Caco-2 (cell line): ENCODE results near the gene BORCS6. TPM values are rescaled to one million over a fixed set of nuclear protein-coding genes. Genes with fewer than 3 reads are reported as not detected.

Experiments
- BruUV-seq: library from RNA; stranded (reverse); fragments of 400-500 nt; replicated peaks from 2 replicates; lab custom pipeline; 2021; lab: Mats Ljungman, UMichigan
- CTCF ChIA-PET: fragments of 300-600 bp; sonication (Branson Sonifier 250); formaldehyde crosslinking; loops from one replicate; lab custom pipeline; 2022; ENCODE audit warnings: antibody characterized with exemption; lab: Charles Lee
- POLR2A ChIA-PET: fragments of 300-600 bp; sonication (Branson Sonifier 250); formaldehyde crosslinking; loops from one replicate; lab custom pipeline; 2022; ENCODE audit warnings: antibody characterized with exemption; lab: Charles Lee
- DNase-seq, 2 experiments: peaks; one replicate each; pipeline versions ENCODE4 v3.0.0 to v3.0.0-alpha.2; 2020 to 2022
- H3K27me3 ChIP-seq: replicated peaks from 2 replicates; pipeline ENCODE4 v1.6.0; 2011; ENCODE audit warnings: low read length; ENCODE audit not compliant: control insufficient read depth, insufficient read depth
- H3K36me3 ChIP-seq: 2 replicates; pipeline ENCODE4 v1.5.1; 2011; ENCODE audit warnings: low read length; ENCODE audit not compliant: control insufficient read depth, insufficient read depth
- H3K4me1 ChIP-seq: fragments of 250-450 bp; sonication (Bioruptor Pico); 2 replicates; pipeline ENCODE4 v1.5.1; 2020; ENCODE audit warnings: mild to moderate bottlenecking
- H3K4me3 ChIP-seq: 2 replicates; pipeline ENCODE4 v1.5.1; 2011; ENCODE audit warnings: low read depth, mild to moderate bottlenecking, control low read depth, low read length
- H3K9me3 ChIP-seq: fragments of 250-450 bp; sonication (Bioruptor Pico); 2 replicates; pipeline ENCODE4 v1.5.1; 2020; ENCODE audit warnings: mild to moderate bottlenecking, moderate library complexity
- H3K27ac Mint-ChIP-seq: one replicate; pipeline ENCODE4 v1.8.0; 2022; ENCODE audit warnings: mixed read lengths; ENCODE audit not compliant: unreplicated experiment
- H3K27me3 Mint-ChIP-seq: one replicate; pipeline ENCODE4 v1.8.0; 2022; ENCODE audit warnings: mixed read lengths; ENCODE audit not compliant: insufficient read depth, unreplicated experiment
- H3K36me3 Mint-ChIP-seq: one replicate; pipeline ENCODE4 v1.8.0; 2022; ENCODE audit warnings: mild to moderate bottlenecking, mixed read lengths; ENCODE audit not compliant: insufficient read depth, unreplicated experiment
- H3K4me1 Mint-ChIP-seq: one replicate; pipeline ENCODE4 v1.8.0; 2022; ENCODE audit warnings: low read depth, mixed read lengths; ENCODE audit not compliant: unreplicated experiment
- H3K4me3 Mint-ChIP-seq: one replicate; pipeline ENCODE4 v1.8.0; 2022; ENCODE audit warnings: mild to moderate bottlenecking, moderate library complexity, mixed read lengths; ENCODE audit not compliant: unreplicated experiment
- H3K9me3 Mint-ChIP-seq: one replicate; pipeline ENCODE4 v1.8.0; 2022; ENCODE audit warnings: mixed read lengths; ENCODE audit not compliant: unreplicated experiment
- intact Hi-C: fragments of 100-400 bp; cut with micrococcal nuclease; formaldehyde crosslinking; loops from one replicate; pipeline ENCODE4 v1.10.0; 2022; ENCODE audit not compliant: unreplicated experiment
- total RNA-seq: library from RNA; stranded (reverse); gene quantifications from 2 replicates; pipeline ENCODE4 v1.2.3, GENCODE V29; 2022
- TF ChIP-seq, protein P1 (sequence below), 2 experiments: fragments of 200-600 bp in 1 of 2; IDR thresholded peaks; 1 replicate in 1 of 2; 2 replicates in 1 of 2; pipeline versions ENCODE4 v1.5.1 to v1.8.0; 2011 to 2022; ENCODE audit warnings: antibody characterized with exemption in 1 of 2, control low read depth in 1 of 2, inconsistent platforms in 1 of 2, low read depth in 1 of 2, low read length in 1 of 2, mild to moderate bottlenecking in 1 of 2, moderate library complexity in 1 of 2; ENCODE audit not compliant: insufficient read depth in 1 of 2, severe bottlenecking in 1 of 2, unreplicated experiment in 1 of 2

Gene BORCS6
- total RNA-seq, 1 experiment from 2014 or later = 4.7 TPM

GRCh38 chr17:8162233-8162996 lies 27.6 kb downstream of the BORCS6 start, which contains the start of gene VAMP2:
Gene VAMP2 (minus strand): TSS chr17:8162948. CDS start chr17:8162879, 69 bp downstream.
- H3K4me1 Mint-ChIP-seq = peaks cover 5% of the 10 kb centered on the region
- H3K4me3 ChIP-seq = peak within 1 kb of the TSS; percentile 81
- H3K27me3 ChIP-seq = no peaks in the 10 kb centered on the region
- H3K36me3 ChIP-seq = no peaks in the 10 kb centered on the region
- H3K4me1 ChIP-seq = peaks cover 9% of the 10 kb centered on the region; the same call in 1 of the 2 replicates
- ChIA-PET POLR2A (no interaction called here), CTCF (no interaction called here)
- peaks cover 29% of the 10 kb centered on the region for H3K36me3 Mint-ChIP-seq
- intact Hi-C loops = no loop called here
- peak within 1 kb of the TSS; percentile 93 for H3K27ac Mint-ChIP-seq
- H3K9me3 Mint-ChIP-seq = no peaks in the 10 kb centered on the region
- peak in 1 of 2 experiments; percentile 74 for DNase-seq
- H3K9me3 ChIP-seq = no peaks in the 10 kb centered on the region
- H3K4me3 Mint-ChIP-seq = peak within 1 kb of the TSS; percentile 83
- no TSS peak for BruUV-seq
- TF ChIP-seq, protein P1, sequence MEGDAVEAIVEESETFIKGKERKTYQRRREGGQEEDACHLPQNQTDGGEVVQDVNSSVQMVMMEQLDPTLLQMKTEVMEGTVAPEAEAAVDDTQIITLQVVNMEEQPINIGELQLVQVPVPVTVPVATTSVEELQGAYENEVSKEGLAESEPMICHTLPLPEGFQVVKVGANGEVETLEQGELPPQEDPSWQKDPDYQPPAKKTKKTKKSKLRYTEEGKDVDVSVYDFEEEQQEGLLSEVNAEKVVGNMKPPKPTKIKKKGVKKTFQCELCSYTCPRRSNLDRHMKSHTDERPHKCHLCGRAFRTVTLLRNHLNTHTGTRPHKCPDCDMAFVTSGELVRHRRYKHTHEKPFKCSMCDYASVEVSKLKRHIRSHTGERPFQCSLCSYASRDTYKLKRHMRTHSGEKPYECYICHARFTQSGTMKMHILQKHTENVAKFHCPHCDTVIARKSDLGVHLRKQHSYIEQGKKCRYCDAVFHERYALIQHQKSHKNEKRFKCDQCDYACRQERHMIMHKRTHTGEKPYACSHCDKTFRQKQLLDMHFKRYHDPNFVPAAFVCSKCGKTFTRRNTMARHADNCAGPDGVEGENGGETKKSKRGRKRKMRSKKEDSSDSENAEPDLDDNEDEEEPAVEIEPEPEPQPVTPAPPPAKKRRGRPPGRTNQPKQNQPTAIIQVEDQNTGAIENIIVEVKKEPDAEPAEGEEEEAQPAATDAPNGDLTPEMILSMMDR (IDR thresholded peaks at IDR 0.05; ENCODE audit: insufficient read depth in 1 of 2, low read depth in 1 of 2, low read length in 1 of 2, severe bottlenecking in 1 of 2, unreplicated experiment in 1 of 2) = no peak
- no peaks in the 10 kb centered on the region for H3K27me3 Mint-ChIP-seq

DNA sequence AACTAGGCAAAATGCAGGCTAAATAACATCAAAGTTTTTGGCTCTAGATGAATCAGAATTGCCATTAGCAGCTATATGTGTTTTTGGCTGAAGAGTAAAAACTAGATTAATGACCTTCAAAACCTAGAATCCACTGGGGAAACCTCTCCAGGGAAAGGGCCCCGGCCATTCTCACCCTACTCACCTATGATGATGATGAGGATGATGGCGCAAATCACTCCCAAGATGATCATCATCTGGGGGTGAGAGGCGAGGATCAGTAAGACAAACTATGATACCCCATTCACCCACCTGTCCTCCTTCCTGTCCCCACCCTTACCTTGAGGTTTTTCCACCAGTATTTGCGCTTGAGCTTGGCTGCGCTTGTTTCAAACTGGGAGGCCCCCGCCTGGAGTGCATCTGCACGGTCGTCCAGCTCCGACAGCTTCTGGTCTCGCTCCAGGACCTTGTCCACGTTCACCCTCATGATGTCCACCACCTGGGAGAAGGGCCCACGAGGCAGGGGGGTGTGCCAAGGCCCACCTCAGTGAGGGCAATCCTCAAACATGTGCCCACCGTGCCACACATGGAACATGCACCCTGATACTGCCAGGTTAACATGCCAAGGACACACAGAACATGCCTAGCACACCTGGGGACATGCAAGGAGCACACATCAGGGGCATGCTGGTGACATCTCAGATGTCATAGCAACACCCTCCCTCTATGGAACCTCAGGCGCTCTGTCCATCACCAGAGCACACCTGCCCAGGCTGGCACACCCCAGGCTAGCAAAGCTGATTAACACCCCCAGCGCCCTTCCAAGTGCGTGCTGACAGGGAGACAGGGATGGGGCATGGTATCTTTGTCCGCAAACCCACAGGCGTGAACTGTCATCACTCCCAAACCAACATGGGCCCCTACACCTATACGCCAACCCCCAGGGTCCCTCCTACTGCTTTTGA lies 28.4 kb downstream of the BORCS6 start:
- peak overlapping the region; percentile 83 for H3K4me3 Mint-ChIP-seq
- TF ChIP-seq, protein P1 (IDR thresholded peaks at IDR 0.05; ENCODE audit: insufficient read depth in 1 of 2, low read depth in 1 of 2, low read length in 1 of 2, severe bottlenecking in 1 of 2, unreplicated experiment in 1 of 2) = no peak
- ChIA-PET CTCF (no interaction called here), POLR2A (interaction anchor here (1.7 kb wide), 1 partner anchor 11 kb away, joined by 5 read pairs; no protein-coding TSS in a partner anchor)
- Histone ChIP-seq H3K4me1 (peaks cover 9% of the 10 kb centered on the region; the same call in 1 of the 2 replicates), H3K4me3 (peak overlapping the region; percentile 81), H3K9me3 (no peaks in the 10 kb centered on the region), H3K36me3 (no peaks in the 10 kb centered on the region), H3K27me3 (no peaks in the 10 kb centered on the region)
- H3K27ac Mint-ChIP-seq = no peak overlapping the region
- H3K36me3 Mint-ChIP-seq = peaks cover 29% of the 10 kb centered on the region
- intact Hi-C loops = no loop called here
- peaks cover 5% of the 10 kb centered on the region for H3K4me1 Mint-ChIP-seq
- no peaks in the 10 kb centered on the region for H3K27me3 Mint-ChIP-seq
- BruUV-seq = no TSS peak
- no peaks in the 10 kb centered on the region for H3K9me3 Mint-ChIP-seq
- no peak for DNase-seq

GRCh38 chr17:8160741-8161221 lies 29.2 kb downstream of the BORCS6 start:
- intact Hi-C loops = no loop called here
- no TSS peak for BruUV-seq
- H3K4me3 Mint-ChIP-seq = peak overlapping the region; percentile 49
- H3K9me3 Mint-ChIP-seq = no peaks in the 10 kb centered on the region
- H3K27me3 Mint-ChIP-seq = no peaks in the 10 kb centered on the region
- H3K36me3 Mint-ChIP-seq = peaks cover 29% of the 10 kb centered on the region
- no peak overlapping the region for H3K4me3 ChIP-seq
- H3K4me1 ChIP-seq = peaks cover 9% of the 10 kb centered on the region; the same call in 1 of the 2 replicates
- H3K27ac Mint-ChIP-seq = no peak overlapping the region
- no peak for DNase-seq
- no peaks in the 10 kb centered on the region for H3K9me3 ChIP-seq
- ChIA-PET CTCF (no interaction called here), POLR2A (interaction anchor here (1.7 kb wide), 1 partner anchor 12 kb away, joined by 5 read pairs; no protein-coding TSS in a partner anchor)
- no peaks in the 10 kb centered on the region for H3K27me3 ChIP-seq
- TF ChIP-seq, protein P1 (IDR thresholded peaks at IDR 0.05; ENCODE audit: insufficient read depth in 1 of 2, low read depth in 1 of 2, low read length in 1 of 2, severe bottlenecking in 1 of 2, unreplicated experiment in 1 of 2) = no peak
- H3K36me3 ChIP-seq = no peaks in the 10 kb centered on the region
- H3K4me1 Mint-ChIP-seq = peaks cover 5% of the 10 kb centered on the region
